BLaER1 (cell line): ENCODE results near the gene REN.

ENCODE experiments used
- H3K27ac ChIP-seq: shearing (Covaris generic); formaldehyde crosslinking; 2 replicates; pipeline ENCODE4 v1.8.1; 2022
- H3K27me3 ChIP-seq: shearing (Covaris generic); formaldehyde crosslinking; 2 replicates; pipeline ENCODE4 v1.8.1; 2022
- H3K36me3 ChIP-seq: shearing (Covaris generic); formaldehyde crosslinking; 2 replicates; pipeline ENCODE4 v1.8.1; 2022
- H3K4me1 ChIP-seq: shearing (Covaris generic); formaldehyde crosslinking; 2 replicates; pipeline ENCODE4 v1.8.1; 2022
- H3K4me2 ChIP-seq: shearing (Covaris generic); formaldehyde crosslinking; 2 replicates; pipeline ENCODE4 v1.8.1; 2022
- H3K4me3 ChIP-seq: shearing (Covaris generic); formaldehyde crosslinking; 2 replicates; pipeline ENCODE4 v1.8.1; 2022
- H3K9ac ChIP-seq: shearing (Covaris generic); formaldehyde crosslinking; 2 replicates; pipeline ENCODE4 v1.8.1; 2022
- H3K9me3 ChIP-seq: shearing (Covaris generic); formaldehyde crosslinking; 2 replicates; pipeline ENCODE4 v1.8.1; 2022
- H4K20me1 ChIP-seq: shearing (Covaris generic); formaldehyde crosslinking; 2 replicates; pipeline ENCODE4 v1.8.1; 2022
- Cebpa-rat ChIP-seq: shearing (Covaris generic); IDR thresholded peaks from 2 replicates; pipeline ENCODE4 v1.8.1; 2022

Gene REN

DNA sequence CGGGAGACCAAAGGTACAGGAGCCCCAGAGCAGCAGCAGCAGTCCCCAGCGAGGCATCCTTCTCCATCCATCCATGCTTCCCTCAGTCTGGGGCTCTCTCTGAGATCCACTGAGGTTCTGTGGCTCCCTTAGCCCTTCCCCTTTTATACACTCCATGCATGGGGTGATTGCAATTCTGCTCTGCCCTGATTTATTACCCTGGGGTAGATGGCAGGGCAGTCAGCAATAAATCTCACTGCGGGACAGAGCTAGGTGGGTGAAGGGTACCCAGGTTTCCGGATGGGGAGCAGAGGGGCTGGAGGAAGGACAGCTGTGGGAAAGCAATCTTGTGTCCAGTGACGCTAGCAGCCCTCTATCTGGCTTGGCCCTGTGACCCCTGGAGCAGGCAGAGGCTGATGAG, at the start of gene REN:
Gene REN, minus strand, starts transcription at position 119 of the 400 bp plus-strand sequence. Its CDS starts 44 bp downstream, at position 75.
- no peak for TF ChIP-seq Cebpa-rat
- H3K4me2 ChIP-seq, result no peak within 1 kb of the TSS
- peaks cover 30% of the 10 kb centered on the region for H3K9me3 ChIP-seq
- H3K9ac ChIP-seq, result no peak within 1 kb of the TSS
- no peaks in the 10 kb centered on the region for H3K27me3 ChIP-seq
- H3K36me3 ChIP-seq, result peaks cover 6% of the 10 kb centered on the region; the same call in 1 of the 2 replicates
- peaks cover 7% of the 10 kb centered on the region for H3K4me1 ChIP-seq
- H4K20me1 ChIP-seq, result no peaks in the 10 kb centered on the region
- H3K27ac ChIP-seq, result no peak within 1 kb of the TSS
- no peak within 1 kb of the TSS for H3K4me3 ChIP-seq

- TF ChIP-seq Cebpa-rat, result peak; percentile 72; the same call in 1 of the 2 replicates
- peaks cover 23% of the 10 kb centered on the region for H3K4me1 ChIP-seq
- H3K4me3 ChIP-seq, result peak within 1 kb of the TSS; percentile 39
- H3K9me3 ChIP-seq, result no peaks in the 10 kb centered on the region
- no peaks in the 10 kb centered on the region for H4K20me1 ChIP-seq
- peak within 1 kb of the TSS; percentile 82 for H3K4me2 ChIP-seq
- no peak within 1 kb of the TSS; the same call in 1 of the 2 replicates for H3K9ac ChIP-seq
- H3K27ac ChIP-seq, result peak within 1 kb of the TSS; percentile 24; the same call in 1 of the 2 replicates
- H3K36me3 ChIP-seq, result no peaks in the 10 kb centered on the region
- no peaks in the 10 kb centered on the region for H3K27me3 ChIP-seq
These were observed 47.8 kb upstream of the REN start, which contains the start of gene GOLT1A for GRCh38 chr1:204213668-204214662. Gene GOLT1A, minus strand, starts transcription at chr1:204213988. Its CDS starts 82 bp downstream, at chr1:204213906.

- H3K4me1 ChIP-seq, result peaks cover 23% of the 10 kb centered on the region
- no peak overlapping the region for H3K27ac ChIP-seq
- H4K20me1 ChIP-seq, result no peaks in the 10 kb centered on the region
- no peak overlapping the region for H3K9ac ChIP-seq
- H3K36me3 ChIP-seq, result no peaks in the 10 kb centered on the region
- no peak for TF ChIP-seq Cebpa-rat
- no peak overlapping the region for H3K4me2 ChIP-seq
- no peaks in the 10 kb centered on the region for H3K27me3 ChIP-seq
- no peaks in the 10 kb centered on the region for H3K9me3 ChIP-seq
- no peak overlapping the region for H3K4me3 ChIP-seq
These were observed 46.6 kb upstream of the REN start for GRCh38 chr1:204212715-204213114.

DNA sequence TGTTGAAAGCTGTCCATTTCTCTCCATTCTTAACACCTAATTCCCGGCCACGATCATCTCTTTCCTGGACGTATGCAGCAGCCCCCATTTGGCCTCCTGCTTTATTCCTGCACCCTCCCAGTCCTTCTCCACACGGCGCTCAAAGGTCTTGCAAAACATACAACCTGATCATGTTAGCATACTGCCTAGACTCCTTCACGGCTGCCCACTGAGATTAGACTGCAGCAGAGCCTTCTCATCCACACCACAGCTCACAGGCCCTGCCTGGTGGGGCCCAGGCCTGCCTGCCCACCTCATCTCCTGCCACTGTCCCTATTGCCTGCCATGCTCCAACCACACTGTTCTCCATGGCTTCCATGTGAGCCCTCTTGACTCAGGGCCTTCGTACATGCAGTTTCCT, 44.9 kb upstream of the REN start:
- Histone ChIP-seq H3K9ac (no peak overlapping the region), H3K4me1 (peaks cover 23% of the 10 kb centered on the region), H3K27me3 (no peaks in the 10 kb centered on the region), H3K9me3 (no peaks in the 10 kb centered on the region), H4K20me1 (no peaks in the 10 kb centered on the region), H3K27ac (no peak overlapping the region), H3K36me3 (no peaks in the 10 kb centered on the region), H3K4me2 (no peak overlapping the region), H3K4me3 (no peak overlapping the region)
- no peak for TF ChIP-seq Cebpa-rat

GRCh38 chr1:204207136-204207616, 41.0 kb upstream of the REN start:
- H3K4me2 ChIP-seq, result no peak overlapping the region
- no peaks in the 10 kb centered on the region for H4K20me1 ChIP-seq
- no peaks in the 10 kb centered on the region for H3K36me3 ChIP-seq
- no peaks in the 10 kb centered on the region; the same call in 1 of the 2 replicates for H3K4me1 ChIP-seq
- H3K9ac ChIP-seq, result no peak overlapping the region
- H3K9me3 ChIP-seq, result no peaks in the 10 kb centered on the region
- no peak for TF ChIP-seq Cebpa-rat
- no peaks in the 10 kb centered on the region for H3K27me3 ChIP-seq
- no peak overlapping the region for H3K4me3 ChIP-seq
- H3K27ac ChIP-seq, result no peak overlapping the region

GRCh38 chr1:204206121-204206520, 40.0 kb upstream of the REN start:
- Histone ChIP-seq H4K20me1 (no peaks in the 10 kb centered on the region), H3K4me3 (no peak overlapping the region), H3K4me2 (no peak overlapping the region), H3K36me3 (no peaks in the 10 kb centered on the region), H3K4me1 (no peaks in the 10 kb centered on the region; the same call in 1 of the 2 replicates), H3K9ac (no peak overlapping the region), H3K27me3 (no peaks in the 10 kb centered on the region), H3K27ac (no peak overlapping the region), H3K9me3 (no peaks in the 10 kb centered on the region)
- no peak for TF ChIP-seq Cebpa-rat

GRCh38 chr1:204205486-204205885, 39.3 kb upstream of the REN start:
- no peaks in the 10 kb centered on the region for H3K9me3 ChIP-seq
- H3K9ac ChIP-seq, result no peak overlapping the region
- no peak overlapping the region for H3K27ac ChIP-seq
- no peaks in the 10 kb centered on the region for H3K27me3 ChIP-seq
- no peak overlapping the region for H3K4me3 ChIP-seq
- H3K36me3 ChIP-seq, result no peaks in the 10 kb centered on the region
- no peak for TF ChIP-seq Cebpa-rat
- H3K4me1 ChIP-seq, result no peaks in the 10 kb centered on the region; the same call in 1 of the 2 replicates
- H3K4me2 ChIP-seq, result no peak overlapping the region
- no peaks in the 10 kb centered on the region for H4K20me1 ChIP-seq

- Histone ChIP-seq H3K4me1 (no peaks in the 10 kb centered on the region; the same call in 1 of the 2 replicates), H3K9me3 (no peaks in the 10 kb centered on the region), H3K27me3 (no peaks in the 10 kb centered on the region), H3K4me3 (no peak overlapping the region), H3K36me3 (no peaks in the 10 kb centered on the region), H3K27ac (no peak overlapping the region), H4K20me1 (no peaks in the 10 kb centered on the region), H3K4me2 (no peak overlapping the region), H3K9ac (no peak overlapping the region)
- TF ChIP-seq Cebpa-rat, result no peak
These were observed 38.8 kb upstream of the REN start for GRCh38 chr1:204204944-204205343.

DNA sequence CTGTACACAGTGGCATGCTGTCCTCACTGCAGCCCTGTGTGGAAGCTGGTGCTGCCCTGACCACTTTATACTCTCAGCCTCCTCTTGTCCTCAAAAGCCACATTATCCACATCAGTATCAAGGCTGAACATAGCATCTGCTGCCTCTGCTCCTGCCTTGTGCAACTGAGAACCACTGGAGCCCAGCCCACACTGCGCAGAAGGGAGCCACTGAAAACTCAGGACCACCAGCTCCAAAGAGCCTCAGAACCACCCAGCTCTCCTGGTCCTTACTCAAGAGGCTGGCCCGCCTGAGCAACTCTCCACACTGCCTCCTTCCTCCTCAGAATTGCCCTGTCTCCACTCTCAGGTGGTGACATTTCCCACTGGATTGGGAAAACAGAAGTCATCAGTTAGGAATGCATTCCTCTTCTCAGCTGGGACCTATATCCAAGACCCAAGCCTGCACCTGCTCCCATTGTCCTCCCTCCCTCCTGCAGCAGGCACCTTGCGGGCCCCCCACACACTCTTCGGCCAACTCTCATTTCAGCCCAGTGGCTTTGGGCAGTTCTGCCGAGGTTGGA, 37.1 kb upstream of the REN start:
- H3K27me3 ChIP-seq, result no peaks in the 10 kb centered on the region
- no peak overlapping the region for H3K9ac ChIP-seq
- peaks cover 16% of the 10 kb centered on the region for H3K4me1 ChIP-seq
- no peaks in the 10 kb centered on the region for H4K20me1 ChIP-seq
- H3K27ac ChIP-seq, result no peak overlapping the region
- no peak overlapping the region for H3K4me2 ChIP-seq
- H3K9me3 ChIP-seq, result no peaks in the 10 kb centered on the region
- no peaks in the 10 kb centered on the region for H3K36me3 ChIP-seq
- no peak overlapping the region for H3K4me3 ChIP-seq
- no peak for TF ChIP-seq Cebpa-rat

DNA sequence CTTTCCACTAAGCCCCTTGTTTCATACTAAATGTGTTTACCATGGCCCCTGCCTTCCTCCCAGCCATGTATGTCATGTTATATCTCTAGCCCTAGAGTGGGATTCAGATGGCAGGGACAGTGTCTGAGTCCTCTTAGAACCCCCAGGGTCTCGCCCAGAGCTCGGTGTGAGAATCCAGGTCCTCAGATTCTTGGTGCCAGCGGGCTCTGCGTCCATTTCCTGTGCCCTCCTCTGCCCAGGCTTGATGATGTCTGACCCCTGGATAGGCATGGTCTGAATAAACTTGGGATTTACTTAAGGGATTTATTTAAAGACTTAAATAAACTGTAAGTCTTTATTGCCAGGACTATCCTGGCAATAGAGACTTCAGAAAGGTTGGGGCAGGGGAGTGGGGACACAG, 36.3 kb upstream of the REN start:
- Histone ChIP-seq H3K27me3 (no peaks in the 10 kb centered on the region), H3K4me1 (peaks cover 24% of the 10 kb centered on the region), H3K36me3 (no peaks in the 10 kb centered on the region), H3K4me3 (no peak overlapping the region), H3K4me2 (no peak overlapping the region), H3K9me3 (no peaks in the 10 kb centered on the region), H3K27ac (no peak overlapping the region), H4K20me1 (no peaks in the 10 kb centered on the region), H3K9ac (no peak overlapping the region)
- TF ChIP-seq Cebpa-rat, result no peak
